ENCODE data around the gene ITSN1. TPM values are rescaled to one million over a fixed set of nuclear protein-coding genes. Genes with fewer than 3 reads are reported as not detected.
"Not testable (repeated sequence)": the region's sequence is repeated elsewhere in the genome, so short reads cannot be mapped to it uniquely, and the experiment has no call there.

Gene ITSN1
- total and polyA plus RNA-seq, 2 donors: 44.4 to 81.7 TPM

DNA sequence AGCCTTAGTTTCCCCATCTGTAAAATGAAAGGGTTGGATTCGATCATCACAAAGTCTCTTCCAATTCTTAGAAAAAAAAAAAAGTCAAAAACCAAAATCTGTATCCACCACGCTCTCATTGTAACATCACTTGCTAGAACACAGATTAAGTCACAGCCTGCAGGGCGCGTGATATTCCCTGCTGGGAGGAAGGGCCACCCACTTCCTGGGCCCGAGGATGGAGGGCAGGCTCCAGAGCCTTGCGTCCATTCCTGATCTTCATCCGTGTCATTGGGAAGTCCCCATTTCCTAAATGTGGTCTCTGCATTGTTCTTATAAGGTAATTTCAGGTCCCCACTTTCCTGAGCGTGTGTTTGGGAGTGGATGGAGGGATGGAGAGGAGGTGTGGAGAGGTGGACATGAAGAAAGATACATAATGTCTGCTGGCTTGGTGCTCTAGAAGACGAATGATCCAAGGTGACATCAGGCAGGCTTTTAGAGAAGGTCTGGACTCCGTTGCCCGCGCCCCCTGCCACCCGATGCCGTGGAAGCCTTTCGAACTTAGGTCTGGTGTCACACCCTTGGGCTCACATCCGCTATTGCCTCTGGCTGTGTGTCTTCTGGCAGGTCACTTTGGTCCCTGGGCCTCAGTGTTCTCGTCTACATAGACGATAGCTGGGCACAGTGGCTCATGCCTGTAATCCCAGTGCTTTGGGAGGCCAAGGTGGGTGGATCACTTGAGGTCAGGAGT lies 217.2 kb downstream of the ITSN1 start:
- Histone ChIP-seq H3K36me3 (ENCODE audit: insufficient read depth) (no peaks in the 10 kb centered on the region), H3K4me3 (ENCODE audit: low read depth, low read length) (no peak overlapping the region), H3K27ac (ENCODE audit: low read depth) (no peak overlapping the region), H3K4me1 (ENCODE audit: insufficient read depth) (no peaks in the 10 kb centered on the region)
- DNase-seq (ENCODE audit: extremely low spot score): no peak
- WGBS: 91% methylated on average over 18 of the region's 18 CpGs

DNA sequence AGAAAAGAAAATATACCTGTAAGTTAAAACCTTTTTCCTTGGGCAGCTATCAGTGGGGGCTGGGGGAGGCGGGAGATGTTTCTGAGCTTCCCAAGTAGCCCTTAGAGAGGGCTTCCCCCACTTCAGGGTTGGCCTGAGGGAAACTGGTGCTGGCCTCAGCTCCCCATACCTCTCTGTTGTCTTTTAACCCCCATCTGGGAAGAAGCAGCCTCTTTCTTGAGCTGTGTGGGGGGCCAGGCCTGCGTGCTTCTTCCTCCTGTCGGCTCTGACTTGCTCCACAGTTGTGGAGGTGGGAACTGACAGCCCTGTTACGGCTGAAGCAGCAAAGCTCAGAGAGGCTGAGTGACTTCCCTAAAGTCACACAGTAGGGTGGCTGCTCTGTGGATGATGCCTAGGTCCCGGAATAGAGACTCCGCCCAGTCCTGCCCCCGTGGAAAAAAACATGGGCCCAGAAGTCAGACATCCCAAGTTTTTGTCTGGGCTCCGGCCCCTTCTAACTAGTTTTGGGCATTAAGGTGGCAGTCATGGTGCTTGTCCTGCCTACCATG lies 218.1 kb downstream of the ITSN1 start:
- H3K4me1 ChIP-seq (ENCODE audit: insufficient read depth): no peaks in the 10 kb centered on the region
- no peaks in the 10 kb centered on the region for H3K36me3 ChIP-seq (ENCODE audit: insufficient read depth)
- 82% methylated on average over 8 of the region's 8 CpGs for WGBS
- no peak overlapping the region for H3K4me3 ChIP-seq (ENCODE audit: low read depth, low read length)
- no peak overlapping the region for H3K27ac ChIP-seq (ENCODE audit: low read depth)
- DNase-seq (ENCODE audit: extremely low spot score): no peak

DNA sequence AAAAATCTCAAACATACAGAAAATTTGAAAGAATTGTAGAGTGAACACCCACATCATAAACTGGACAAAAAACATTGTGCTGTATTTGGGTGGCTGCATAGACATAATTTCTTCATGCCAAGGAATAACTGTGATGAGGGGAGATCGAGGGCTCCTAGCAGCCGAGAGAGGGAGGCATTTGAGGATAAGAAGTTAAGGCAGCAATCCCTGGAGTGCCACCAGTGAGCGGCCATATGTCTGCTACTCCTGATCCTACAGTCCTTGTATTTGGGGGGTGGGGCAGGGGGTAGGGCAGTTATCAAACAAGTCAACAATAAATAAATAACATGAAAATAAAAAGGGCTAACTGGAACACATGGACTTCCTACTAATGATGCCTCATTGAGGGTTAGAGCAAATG lies 218.8 kb downstream of the ITSN1 start:
- no peak for DNase-seq (ENCODE audit: extremely low spot score)
- WGBS: 59% methylated on average over 3 of the region's 3 CpGs

DNA sequence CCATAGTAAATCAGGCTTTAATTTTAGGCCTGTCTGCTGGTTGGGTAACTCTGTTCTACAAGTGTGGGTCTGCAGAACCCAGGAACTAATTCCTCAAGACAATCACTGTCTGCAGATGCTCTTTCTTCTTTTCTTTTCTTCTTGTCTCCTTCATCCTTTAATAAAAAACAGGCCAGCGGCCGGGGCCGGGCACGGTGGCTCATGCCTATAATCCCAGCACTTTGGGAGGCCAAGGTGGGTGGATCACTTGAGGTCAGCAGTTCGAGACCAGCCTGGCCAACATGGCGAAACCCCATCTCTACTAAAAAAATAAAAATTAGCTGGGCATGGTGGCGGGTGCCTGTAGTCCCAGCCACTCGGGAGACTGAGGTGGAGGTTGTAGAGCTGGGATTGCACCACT lies 220.9 kb downstream of the ITSN1 start:
- not testable (repeated sequence) for H3K27ac ChIP-seq (ENCODE audit: low read depth); H3K36me3 ChIP-seq (ENCODE audit: insufficient read depth); H3K4me1 ChIP-seq (ENCODE audit: insufficient read depth); H3K4me3 ChIP-seq (ENCODE audit: low read depth, low read length); DNase-seq (ENCODE audit: extremely low spot score)
- 96% methylated on average over 8 of the region's 8 CpGs for WGBS

More for the DNA sequence above, 218.8 kb downstream of the ITSN1 start:
- Histone ChIP-seq H3K36me3 (ENCODE audit: insufficient read depth) (no peaks in the 10 kb centered on the region), H3K4me3 (ENCODE audit: low read depth, low read length) (no peak overlapping the region), H3K4me1 (ENCODE audit: insufficient read depth) (no peaks in the 10 kb centered on the region), H3K27ac (ENCODE audit: low read depth) (no peak overlapping the region)

DNA sequence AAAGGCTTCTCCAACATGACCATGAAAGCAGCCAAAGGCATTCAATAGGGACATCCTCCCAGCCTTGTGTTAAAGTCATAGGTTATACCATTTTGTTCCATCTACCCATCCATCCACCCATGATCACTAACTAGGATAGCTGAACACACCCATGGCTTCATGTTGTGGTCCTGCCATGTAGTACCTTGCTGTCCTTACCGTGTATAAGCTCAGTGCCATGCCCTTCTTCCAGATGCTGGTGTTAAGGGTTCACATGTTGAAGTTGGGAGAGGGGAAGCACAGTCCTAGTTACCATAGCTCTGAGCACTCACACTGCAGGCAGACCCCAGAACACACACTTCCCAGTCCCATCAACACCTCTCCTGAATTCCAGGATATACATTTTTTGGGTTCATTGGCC lies 221.8 kb downstream of the ITSN1 start:
- Histone ChIP-seq H3K4me3 (ENCODE audit: low read depth, low read length) (no peak overlapping the region), H3K27ac (ENCODE audit: low read depth) (no peak overlapping the region), H3K4me1 (ENCODE audit: insufficient read depth) (no peaks in the 10 kb centered on the region), H3K36me3 (ENCODE audit: insufficient read depth) (no peaks in the 10 kb centered on the region)
- no peak for DNase-seq (ENCODE audit: extremely low spot score)
- 91% methylated on average over 1 of the region's 1 CpG for WGBS

DNA sequence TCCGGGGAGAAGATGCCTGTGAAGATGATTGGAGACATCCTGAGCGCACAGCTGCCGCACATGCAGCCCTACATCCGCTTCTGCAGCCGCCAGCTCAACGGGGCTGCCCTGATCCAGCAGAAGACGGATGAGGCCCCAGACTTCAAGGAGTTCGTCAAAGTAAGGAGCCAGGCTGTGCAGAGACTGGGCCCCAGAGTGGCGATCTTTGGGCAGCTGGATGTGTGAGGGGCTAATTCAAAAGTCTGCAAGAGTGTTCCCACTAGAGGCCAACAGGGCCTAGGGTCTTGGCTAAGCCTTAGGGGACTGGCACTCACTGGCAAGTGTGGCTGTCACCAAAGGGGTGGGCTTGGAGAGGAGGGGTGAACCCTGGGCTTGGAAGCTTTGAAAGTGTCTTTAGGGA lies 222.9 kb downstream of the ITSN1 start:
- 91% methylated on average over 9 of the region's 9 CpGs for WGBS
- Histone ChIP-seq H3K4me1 (ENCODE audit: insufficient read depth) (no peaks in the 10 kb centered on the region), H3K4me3 (ENCODE audit: low read depth, low read length) (no peak overlapping the region), H3K27ac (ENCODE audit: low read depth) (no peak overlapping the region), H3K36me3 (ENCODE audit: insufficient read depth) (no peaks in the 10 kb centered on the region)
- no peak for DNase-seq (ENCODE audit: extremely low spot score)

DNA sequence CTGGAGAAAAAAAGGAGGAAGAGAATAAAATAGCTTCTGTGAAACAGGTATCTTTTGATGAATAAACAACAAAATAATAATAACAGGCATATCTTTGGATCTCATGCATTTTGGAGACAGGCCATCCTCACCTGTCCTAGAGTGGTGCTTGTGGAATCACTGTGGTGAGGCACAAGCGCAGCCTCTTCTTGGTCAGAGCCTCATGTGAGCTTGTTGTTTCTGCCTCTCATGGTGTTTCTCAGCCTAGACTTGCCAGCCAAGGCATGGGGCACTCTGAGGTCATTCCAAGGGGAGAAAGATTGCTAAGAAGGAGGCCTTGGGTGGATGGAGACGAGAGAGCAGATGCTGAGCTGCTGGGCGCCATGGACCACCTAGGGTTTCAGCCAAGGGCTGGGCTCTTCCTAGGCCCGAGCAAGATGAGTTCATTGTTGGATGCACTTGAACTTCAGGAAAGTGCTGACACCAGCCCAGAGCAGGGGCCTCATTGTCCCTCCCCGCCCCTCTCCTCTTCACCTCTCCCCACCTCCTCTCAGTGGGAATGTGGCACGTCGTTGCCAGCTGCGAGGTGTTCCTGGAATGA lies 223.8 kb downstream of the ITSN1 start:
- H3K36me3 ChIP-seq (ENCODE audit: insufficient read depth): no peaks in the 10 kb centered on the region
- no peaks in the 10 kb centered on the region for H3K4me1 ChIP-seq (ENCODE audit: insufficient read depth)
- H3K27ac ChIP-seq (ENCODE audit: low read depth): no peak overlapping the region
- DNase-seq (ENCODE audit: extremely low spot score): no peak
- no peak overlapping the region for H3K4me3 ChIP-seq (ENCODE audit: low read depth, low read length)
- 76% methylated on average over 8 of the region's 8 CpGs for WGBS

DNA sequence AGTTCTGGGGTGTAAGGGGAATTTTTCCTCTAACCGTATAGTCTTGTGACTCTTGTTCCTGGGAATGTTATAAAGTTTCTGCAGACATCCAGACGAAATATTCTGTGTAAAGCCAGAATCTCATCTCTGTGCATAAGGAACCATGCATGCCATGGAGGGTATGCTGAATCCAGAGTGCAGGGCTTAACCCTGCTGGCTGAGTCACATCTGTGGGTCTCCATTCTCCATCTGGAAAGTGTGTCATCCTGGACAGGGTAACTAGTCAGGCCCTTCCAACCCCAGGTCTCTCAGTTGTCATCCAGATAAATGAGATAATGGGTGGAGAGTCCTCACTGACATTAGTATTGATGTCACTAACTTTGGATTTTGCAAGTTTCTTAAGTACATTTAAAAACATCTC lies 224.5 kb downstream of the ITSN1 start:
- no peak for DNase-seq (ENCODE audit: extremely low spot score)

DNA sequence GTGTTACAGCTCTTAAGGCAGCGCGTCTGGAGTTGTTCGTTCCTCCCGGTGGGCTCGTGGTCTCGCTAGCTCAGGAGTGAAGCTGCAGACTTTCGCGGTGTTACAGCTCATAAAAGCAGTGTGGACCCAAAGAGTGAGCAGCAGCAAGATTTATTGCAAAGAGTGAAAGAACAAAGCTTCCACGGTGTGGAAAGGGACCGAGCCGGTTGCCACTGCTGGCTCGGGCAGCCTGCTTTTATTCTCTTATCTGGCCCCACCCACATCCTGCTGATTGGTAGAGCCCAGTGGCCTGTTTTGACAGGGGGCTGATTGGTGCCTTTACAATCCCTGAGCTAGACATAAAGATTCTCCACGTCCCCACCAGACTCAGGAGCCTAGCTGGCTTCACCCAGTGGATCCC lies 225.6 kb downstream of the ITSN1 start:
- not testable (repeated sequence) for H3K4me3 ChIP-seq (ENCODE audit: low read depth, low read length); DNase-seq (ENCODE audit: extremely low spot score); H3K4me1 ChIP-seq (ENCODE audit: insufficient read depth); H3K27ac ChIP-seq (ENCODE audit: low read depth); H3K36me3 ChIP-seq (ENCODE audit: insufficient read depth)
- WGBS: 63% methylated on average over 13 of the region's 13 CpGs

More for the DNA sequence above, 224.5 kb downstream of the ITSN1 start:
- H3K4me3 ChIP-seq (ENCODE audit: low read depth, low read length): no peak overlapping the region
- no peaks in the 10 kb centered on the region for H3K36me3 ChIP-seq (ENCODE audit: insufficient read depth)
- H3K27ac ChIP-seq (ENCODE audit: low read depth): no peak overlapping the region
- H3K4me1 ChIP-seq (ENCODE audit: insufficient read depth): no peaks in the 10 kb centered on the region
- WGBS: 62% methylated on average over 2 of the region's 2 CpGs

DNA sequence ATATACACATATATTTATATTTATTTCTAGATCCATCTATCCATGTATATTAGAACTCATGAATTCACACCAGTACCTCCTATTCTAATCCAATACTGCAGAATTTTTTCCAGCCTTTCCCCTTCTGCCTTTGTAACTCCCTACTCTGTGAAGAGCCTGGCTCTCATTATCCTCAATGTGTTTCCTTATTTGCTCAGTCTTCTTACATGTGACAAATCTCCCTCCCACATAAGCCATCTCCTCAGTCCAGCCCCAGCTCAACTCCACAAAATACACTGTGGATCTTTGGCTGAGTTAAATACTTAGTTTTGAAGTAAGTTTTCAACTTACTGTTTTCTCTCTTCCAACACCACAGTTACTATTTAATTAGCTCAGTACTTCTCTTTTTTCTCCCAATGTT lies 227.6 kb downstream of the ITSN1 start:
- Histone ChIP-seq H3K4me1 (ENCODE audit: insufficient read depth) (no peaks in the 10 kb centered on the region), H3K36me3 (ENCODE audit: insufficient read depth) (no peaks in the 10 kb centered on the region), H3K27ac (ENCODE audit: low read depth) (no peak overlapping the region), H3K4me3 (ENCODE audit: low read depth, low read length) (no peak overlapping the region)
- DNase-seq (ENCODE audit: extremely low spot score): no peak

DNA sequence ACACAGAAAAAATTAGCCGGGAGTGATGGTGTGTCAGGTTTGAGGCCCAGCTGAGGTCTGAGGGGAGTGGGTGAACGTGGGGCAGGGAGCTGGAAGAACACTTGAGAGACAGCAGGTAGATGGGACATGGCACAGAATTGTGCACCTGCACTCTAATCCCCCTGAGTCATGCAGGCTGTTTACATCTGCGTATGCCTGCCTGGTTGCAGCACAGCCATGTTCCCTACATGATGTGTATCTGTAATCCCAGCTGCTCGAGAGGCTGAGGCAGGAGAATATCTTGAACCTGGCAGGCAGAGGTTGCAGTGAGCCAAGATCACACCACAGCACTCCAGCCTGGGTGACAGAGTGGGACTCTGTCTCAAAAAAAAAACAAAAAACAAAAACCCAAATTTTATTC lies 228.5 kb downstream of the ITSN1 start:
- no peak for DNase-seq (ENCODE audit: extremely low spot score)
- no peak overlapping the region for H3K27ac ChIP-seq (ENCODE audit: low read depth)
- no peaks in the 10 kb centered on the region for H3K4me1 ChIP-seq (ENCODE audit: insufficient read depth)
- no peak overlapping the region for H3K4me3 ChIP-seq (ENCODE audit: low read depth, low read length)
- WGBS: 76% methylated on average over 4 of the region's 4 CpGs
- H3K36me3 ChIP-seq (ENCODE audit: insufficient read depth): no peaks in the 10 kb centered on the region

DNA sequence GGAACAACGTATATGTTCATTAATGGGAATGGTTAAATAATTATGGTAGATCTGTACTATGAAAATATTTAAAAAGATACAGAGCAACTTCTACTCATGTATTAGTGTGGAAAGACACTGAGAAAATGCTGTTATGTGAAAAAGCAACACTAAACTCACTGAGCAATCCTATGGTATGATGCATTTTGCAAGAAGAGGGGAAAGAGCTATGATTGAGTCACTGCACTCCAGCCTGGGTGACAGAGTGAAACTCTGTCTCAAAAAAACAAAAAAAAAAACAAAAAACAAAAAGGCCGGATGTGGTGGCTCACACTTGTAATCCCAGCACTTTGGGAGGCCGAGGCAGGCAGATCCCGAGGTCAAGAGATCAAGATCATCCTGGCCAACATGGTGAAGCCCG lies 228.9 kb downstream of the ITSN1 start:
- Histone ChIP-seq H3K4me3 (ENCODE audit: low read depth, low read length) (no peak overlapping the region), H3K36me3 (ENCODE audit: insufficient read depth) (no peaks in the 10 kb centered on the region), H3K4me1 (ENCODE audit: insufficient read depth) (no peaks in the 10 kb centered on the region), H3K27ac (ENCODE audit: low read depth) (no peak overlapping the region)
- whole genome bisulfite sequencing: 85% methylated on average over 5 of the region's 5 CpGs
- DNase-seq (ENCODE audit: extremely low spot score): no peak

DNA sequence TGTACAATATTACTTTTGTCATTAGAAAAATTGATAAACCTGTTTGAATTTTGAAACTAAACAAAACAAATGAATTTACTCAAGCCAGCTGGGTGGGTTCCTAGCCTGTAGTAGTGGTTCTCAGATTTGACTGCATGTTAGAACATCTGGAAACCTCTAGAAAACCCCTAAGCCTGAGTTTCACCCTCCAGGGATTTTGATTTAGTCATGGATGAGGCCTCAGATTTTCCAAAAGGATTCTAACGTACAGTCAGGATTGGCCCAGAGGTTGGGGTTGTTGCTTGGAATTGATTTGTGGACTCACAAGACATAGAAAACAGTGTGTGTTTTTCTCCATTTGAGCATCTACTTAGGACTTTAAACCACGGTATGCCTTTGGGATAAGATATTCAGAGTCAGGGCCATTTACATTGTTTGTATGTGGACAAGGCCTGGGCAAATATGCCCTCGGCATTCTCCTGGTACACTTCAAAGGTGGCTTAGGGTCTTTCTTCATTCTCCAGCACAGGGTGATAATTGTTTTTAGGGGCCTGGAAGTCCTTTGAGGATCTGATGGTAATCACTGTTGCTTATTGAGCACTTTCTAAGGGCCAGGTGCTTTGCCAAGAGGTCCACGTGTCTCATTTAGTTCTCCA lies 230.7 kb downstream of the ITSN1 start:
- no peaks in the 10 kb centered on the region for H3K4me1 ChIP-seq (ENCODE audit: insufficient read depth)
- no peak for DNase-seq (ENCODE audit: extremely low spot score)

DNA sequence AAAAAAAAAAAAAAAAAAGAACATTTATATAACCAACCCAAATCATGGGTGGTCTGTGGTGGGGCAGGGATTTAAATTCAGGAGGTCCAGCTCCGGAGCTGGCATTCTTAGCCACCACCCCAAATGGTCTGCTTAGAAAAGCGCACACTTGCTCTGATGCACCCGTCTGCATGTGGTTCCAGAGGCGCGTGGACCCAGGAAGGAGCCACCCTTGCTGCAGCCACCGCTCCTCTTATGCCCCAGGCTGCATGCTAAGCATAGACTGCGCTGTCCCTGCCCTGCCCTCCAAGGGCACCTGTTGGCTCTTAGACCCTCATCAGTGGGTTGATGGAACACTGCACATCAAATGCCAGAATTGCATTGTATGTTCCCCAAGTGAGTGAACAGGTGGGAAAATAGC lies 231.9 kb downstream of the ITSN1 start:
- Histone ChIP-seq H3K4me1 (ENCODE audit: insufficient read depth) (no peaks in the 10 kb centered on the region), H3K4me3 (ENCODE audit: low read depth, low read length) (no peak overlapping the region), H3K27ac (ENCODE audit: low read depth) (no peak overlapping the region), H3K36me3 (ENCODE audit: insufficient read depth) (no peaks in the 10 kb centered on the region)
- no peak for DNase-seq (ENCODE audit: extremely low spot score)
- WGBS: 92% methylated on average over 7 of the region's 7 CpGs

More for the DNA sequence above, 230.7 kb downstream of the ITSN1 start:
- WGBS: 87% methylated on average over 4 of the region's 4 CpGs
- H3K36me3 ChIP-seq (ENCODE audit: insufficient read depth): no peaks in the 10 kb centered on the region
- no peak overlapping the region for H3K27ac ChIP-seq (ENCODE audit: low read depth)
- no peak overlapping the region for H3K4me3 ChIP-seq (ENCODE audit: low read depth, low read length)
